ENCODE results near the gene TRPC4.

TRPC4 gene

DNA sequence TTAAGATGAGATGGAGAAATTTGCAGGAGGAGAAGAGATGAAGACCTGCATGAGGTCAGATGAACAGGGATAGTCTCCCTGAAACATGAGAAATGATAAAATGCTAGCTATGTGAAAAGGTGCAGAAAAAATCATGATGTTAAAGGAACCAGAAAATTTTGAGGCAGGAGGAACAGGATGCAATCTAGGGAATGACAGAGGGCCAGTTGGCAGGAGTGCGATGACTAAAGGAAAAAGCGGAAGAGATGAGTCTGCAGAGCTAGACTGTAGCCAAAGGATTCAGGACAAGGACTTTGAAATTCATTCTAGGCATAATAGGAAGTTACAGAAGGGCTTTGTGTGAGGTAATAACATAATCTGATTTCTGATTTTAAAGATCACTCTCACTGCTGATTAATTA, 77.9 kb downstream of the TRPC4 start:
- ChIA-PET CTCF (no interaction called here), POLR2A (no interaction called here)
- Histone ChIP-seq H3K4me1 (ENCODE audit: control extremely low read depth in 1 of 4, control insufficient read depth in 4 of 4, insufficient read depth in 4 of 4, low read length in 3 of 4) (no peaks in the 10 kb centered on the region), H3K4me3 (ENCODE audit: control insufficient read depth in 1 of 7, extremely low read depth in 1 of 7, insufficient read depth in 4 of 7, low read depth in 2 of 7, low read length in 6 of 7) (no peak overlapping the region), H3K36me3 (ENCODE audit: control insufficient read depth in 4 of 4, insufficient read depth in 4 of 4, low read length in 3 of 4) (no peaks in the 10 kb centered on the region), H3K9me3 (ENCODE audit: control extremely low read depth in 1 of 5, control insufficient read depth in 4 of 5, insufficient read depth in 2 of 5, low read depth in 1 of 5, low read length in 4 of 5) (no peaks in the 10 kb centered on the region), H3K27ac (ENCODE audit: insufficient read depth in 1 of 2, low read depth in 1 of 2, low read length in 2 of 2, poor library complexity in 1 of 2, severe bottlenecking in 2 of 2) (no peak overlapping the region), H3K27me3 (replicated peaks in 2 of 5; ENCODE audit: control insufficient read depth in 4 of 5, insufficient read depth in 5 of 5, low read length in 4 of 5) (no peaks in the 10 kb centered on the region)
- no peak for DNase-seq
- WGBS (ENCODE audit: insufficient coverage): 100% methylated on average over 2 of the region's 2 CpGs

- no peaks in the 10 kb centered on the region for H3K4me1 ChIP-seq (ENCODE audit: control extremely low read depth in 1 of 4, control insufficient read depth in 4 of 4, insufficient read depth in 4 of 4, low read length in 3 of 4)
- H3K9me3 ChIP-seq (ENCODE audit: control extremely low read depth in 1 of 5, control insufficient read depth in 4 of 5, insufficient read depth in 2 of 5, low read depth in 1 of 5, low read length in 4 of 5): no peaks in the 10 kb centered on the region
- 93% methylated on average over 1 of the region's 1 CpG for WGBS (ENCODE audit: insufficient coverage)
- no peaks in the 10 kb centered on the region for H3K27me3 ChIP-seq (replicated peaks in 2 of 5; ENCODE audit: control insufficient read depth in 4 of 5, insufficient read depth in 5 of 5, low read length in 4 of 5)
- no peaks in the 10 kb centered on the region for H3K36me3 ChIP-seq (ENCODE audit: control insufficient read depth in 4 of 4, insufficient read depth in 4 of 4, low read length in 3 of 4)
- POLR2A ChIA-PET: no interaction called here
- no peak overlapping the region for H3K27ac ChIP-seq (ENCODE audit: insufficient read depth in 1 of 2, low read depth in 1 of 2, low read length in 2 of 2, poor library complexity in 1 of 2, severe bottlenecking in 2 of 2)
- CTCF ChIA-PET: no interaction called here
- H3K4me3 ChIP-seq (ENCODE audit: control insufficient read depth in 1 of 7, extremely low read depth in 1 of 7, insufficient read depth in 4 of 7, low read depth in 2 of 7, low read length in 6 of 7): no peak overlapping the region
- no peak for DNase-seq
Measured at GRCh38 chr13:37788346-37788745, 81.2 kb downstream of the TRPC4 start.

- Histone ChIP-seq H3K36me3 (ENCODE audit: control insufficient read depth in 4 of 4, insufficient read depth in 4 of 4, low read length in 3 of 4) (no peaks in the 10 kb centered on the region), H3K9me3 (ENCODE audit: control extremely low read depth in 1 of 5, control insufficient read depth in 4 of 5, insufficient read depth in 2 of 5, low read depth in 1 of 5, low read length in 4 of 5) (no peaks in the 10 kb centered on the region), H3K4me1 (ENCODE audit: control extremely low read depth in 1 of 4, control insufficient read depth in 4 of 4, insufficient read depth in 4 of 4, low read length in 3 of 4) (no peaks in the 10 kb centered on the region), H3K27me3 (replicated peaks in 2 of 5; ENCODE audit: control insufficient read depth in 4 of 5, insufficient read depth in 5 of 5, low read length in 4 of 5) (no peaks in the 10 kb centered on the region), H3K27ac (ENCODE audit: insufficient read depth in 1 of 2, low read depth in 1 of 2, low read length in 2 of 2, poor library complexity in 1 of 2, severe bottlenecking in 2 of 2) (no peak overlapping the region), H3K4me3 (ENCODE audit: control insufficient read depth in 1 of 7, extremely low read depth in 1 of 7, insufficient read depth in 4 of 7, low read depth in 2 of 7, low read length in 6 of 7) (no peak overlapping the region)
- no peak for DNase-seq
- ChIA-PET POLR2A (no interaction called here), CTCF (no interaction called here)
Measured at GRCh38 chr13:37777676-37778075, 91.9 kb downstream of the TRPC4 start.

DNA sequence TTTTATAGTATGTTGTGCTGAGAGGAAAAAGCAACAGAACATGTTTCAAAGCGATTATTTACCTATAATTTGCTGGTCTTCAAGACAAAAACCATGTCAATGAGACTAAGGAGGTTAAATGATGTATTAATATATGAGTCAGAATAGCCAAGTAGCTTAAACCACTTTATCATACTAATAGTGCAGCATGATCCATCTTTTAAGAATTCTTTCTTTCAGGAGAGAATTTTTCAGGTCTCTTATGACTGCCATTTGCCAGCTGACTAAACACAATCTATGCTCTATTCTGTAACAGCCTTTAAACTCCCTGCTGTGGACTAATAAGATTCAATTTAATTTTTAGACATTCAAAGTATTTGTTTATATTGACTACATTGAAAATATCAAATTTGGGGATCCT, 93.7 kb downstream of the TRPC4 start:
- no peak overlapping the region for H3K27ac ChIP-seq (ENCODE audit: insufficient read depth in 1 of 2, low read depth in 1 of 2, low read length in 2 of 2, poor library complexity in 1 of 2, severe bottlenecking in 2 of 2)
- WGBS (ENCODE audit: insufficient coverage): no CpG with 5 or more reads among the region's 1 CpG

GRCh38 chr13:37772644-37773043, 96.9 kb downstream of the TRPC4 start:
- Histone ChIP-seq H3K36me3 (ENCODE audit: control insufficient read depth in 4 of 4, insufficient read depth in 4 of 4, low read length in 3 of 4) (no peaks in the 10 kb centered on the region), H3K4me3 (ENCODE audit: control insufficient read depth in 1 of 7, extremely low read depth in 1 of 7, insufficient read depth in 4 of 7, low read depth in 2 of 7, low read length in 6 of 7) (no peak overlapping the region), H3K27ac (ENCODE audit: insufficient read depth in 1 of 2, low read depth in 1 of 2, low read length in 2 of 2, poor library complexity in 1 of 2, severe bottlenecking in 2 of 2) (no peak overlapping the region), H3K9me3 (ENCODE audit: control extremely low read depth in 1 of 5, control insufficient read depth in 4 of 5, insufficient read depth in 2 of 5, low read depth in 1 of 5, low read length in 4 of 5) (no peaks in the 10 kb centered on the region), H3K27me3 (replicated peaks in 2 of 5; ENCODE audit: control insufficient read depth in 4 of 5, insufficient read depth in 5 of 5, low read length in 4 of 5) (no peaks in the 10 kb centered on the region), H3K4me1 (ENCODE audit: control extremely low read depth in 1 of 4, control insufficient read depth in 4 of 4, insufficient read depth in 4 of 4, low read length in 3 of 4) (no peaks in the 10 kb centered on the region)
- DNase-seq: no peak
- CTCF ChIA-PET: no interaction called here
- WGBS (ENCODE audit: insufficient coverage): 93% methylated on average over 5 of the region's 7 CpGs
- POLR2A ChIA-PET: no interaction called here

More for the DNA sequence above, 93.7 kb downstream of the TRPC4 start:
- Histone ChIP-seq H3K27me3 (replicated peaks in 2 of 5; ENCODE audit: control insufficient read depth in 4 of 5, insufficient read depth in 5 of 5, low read length in 4 of 5) (no peaks in the 10 kb centered on the region), H3K36me3 (ENCODE audit: control insufficient read depth in 4 of 4, insufficient read depth in 4 of 4, low read length in 3 of 4) (no peaks in the 10 kb centered on the region), H3K9me3 (ENCODE audit: control extremely low read depth in 1 of 5, control insufficient read depth in 4 of 5, insufficient read depth in 2 of 5, low read depth in 1 of 5, low read length in 4 of 5) (no peaks in the 10 kb centered on the region), H3K4me3 (ENCODE audit: control insufficient read depth in 1 of 7, extremely low read depth in 1 of 7, insufficient read depth in 4 of 7, low read depth in 2 of 7, low read length in 6 of 7) (no peak overlapping the region), H3K4me1 (ENCODE audit: control extremely low read depth in 1 of 4, control insufficient read depth in 4 of 4, insufficient read depth in 4 of 4, low read length in 3 of 4) (no peaks in the 10 kb centered on the region)
- POLR2A ChIA-PET: no interaction called here
- DNase-seq: no peak
- CTCF ChIA-PET: no interaction called here

- DNase-seq: no peak
- H3K9me3 ChIP-seq (ENCODE audit: control extremely low read depth in 1 of 5, control insufficient read depth in 4 of 5, insufficient read depth in 2 of 5, low read depth in 1 of 5, low read length in 4 of 5): no peaks in the 10 kb centered on the region
- no peak overlapping the region for H3K27ac ChIP-seq (ENCODE audit: insufficient read depth in 1 of 2, low read depth in 1 of 2, low read length in 2 of 2, poor library complexity in 1 of 2, severe bottlenecking in 2 of 2)
- no CpG with 5 or more reads among the region's 2 CpGs for WGBS (ENCODE audit: insufficient coverage)
- ChIA-PET POLR2A (no interaction called here), CTCF (interaction anchor here (0.7 kb wide), 1 partner anchor 816 kb away, joined by 3 read pairs; no protein-coding TSS in a partner anchor)
- no peaks in the 10 kb centered on the region for H3K36me3 ChIP-seq (ENCODE audit: control insufficient read depth in 4 of 4, insufficient read depth in 4 of 4, low read length in 3 of 4)
- no peaks in the 10 kb centered on the region for H3K4me1 ChIP-seq (ENCODE audit: control extremely low read depth in 1 of 4, control insufficient read depth in 4 of 4, insufficient read depth in 4 of 4, low read length in 3 of 4)
- no peaks in the 10 kb centered on the region for H3K27me3 ChIP-seq (replicated peaks in 2 of 5; ENCODE audit: control insufficient read depth in 4 of 5, insufficient read depth in 5 of 5, low read length in 4 of 5)
- no peak overlapping the region for H3K4me3 ChIP-seq (ENCODE audit: control insufficient read depth in 1 of 7, extremely low read depth in 1 of 7, insufficient read depth in 4 of 7, low read depth in 2 of 7, low read length in 6 of 7)
Measured at GRCh38 chr13:37769545-37769944, 100.0 kb downstream of the TRPC4 start.

DNA sequence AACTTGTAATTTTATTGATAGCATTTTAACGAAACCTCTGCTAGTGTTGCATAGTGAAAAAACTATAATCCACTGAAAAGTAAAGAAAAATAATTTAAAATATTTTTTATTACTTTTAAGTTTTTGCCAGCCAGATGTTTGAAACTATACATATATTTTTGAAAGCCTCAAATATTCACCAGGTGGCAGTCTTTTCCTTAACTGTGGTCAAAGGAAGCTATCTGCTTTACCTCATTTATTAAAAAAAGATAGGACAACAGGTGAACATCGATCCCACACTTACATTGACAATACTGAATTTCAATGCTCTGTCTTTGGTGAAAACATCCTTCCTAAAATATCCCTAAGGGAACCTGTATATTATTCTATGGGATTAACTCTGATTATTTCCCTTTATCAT, 100.5 kb downstream of the TRPC4 start:
- H3K4me3 ChIP-seq (ENCODE audit: control insufficient read depth in 1 of 7, extremely low read depth in 1 of 7, insufficient read depth in 4 of 7, low read depth in 2 of 7, low read length in 6 of 7): no peak overlapping the region
- H3K4me1 ChIP-seq (ENCODE audit: control extremely low read depth in 1 of 4, control insufficient read depth in 4 of 4, insufficient read depth in 4 of 4, low read length in 3 of 4): no peaks in the 10 kb centered on the region
- no peaks in the 10 kb centered on the region for H3K9me3 ChIP-seq (ENCODE audit: control extremely low read depth in 1 of 5, control insufficient read depth in 4 of 5, insufficient read depth in 2 of 5, low read depth in 1 of 5, low read length in 4 of 5)
- WGBS (ENCODE audit: insufficient coverage): no CpG with 5 or more reads among the region's 2 CpGs
- no peaks in the 10 kb centered on the region for H3K36me3 ChIP-seq (ENCODE audit: control insufficient read depth in 4 of 4, insufficient read depth in 4 of 4, low read length in 3 of 4)
- no peak overlapping the region for H3K27ac ChIP-seq (ENCODE audit: insufficient read depth in 1 of 2, low read depth in 1 of 2, low read length in 2 of 2, poor library complexity in 1 of 2, severe bottlenecking in 2 of 2)
- CTCF ChIA-PET: interaction anchor here (0.7 kb wide), 1 partner anchor 817 kb away, joined by 3 read pairs; no protein-coding TSS in a partner anchor
- POLR2A ChIA-PET: no interaction called here
- DNase-seq: peak in 2 of 3 donors; percentile 4 to 6
- no peaks in the 10 kb centered on the region for H3K27me3 ChIP-seq (replicated peaks in 2 of 5; ENCODE audit: control insufficient read depth in 4 of 5, insufficient read depth in 5 of 5, low read length in 4 of 5)

All from common myeloid progenitor, CD34-positive (primary cell).